ENCODE measurements around the gene GCNT4. TPM values are rescaled to one million over a fixed set of nuclear protein-coding genes. Genes with fewer than 3 reads are reported as not detected.
"Not testable (repeated sequence)": the region's sequence is repeated elsewhere in the genome, so short reads cannot be mapped to it uniquely, and the experiment has no call there.

GCNT4 gene, protein sequence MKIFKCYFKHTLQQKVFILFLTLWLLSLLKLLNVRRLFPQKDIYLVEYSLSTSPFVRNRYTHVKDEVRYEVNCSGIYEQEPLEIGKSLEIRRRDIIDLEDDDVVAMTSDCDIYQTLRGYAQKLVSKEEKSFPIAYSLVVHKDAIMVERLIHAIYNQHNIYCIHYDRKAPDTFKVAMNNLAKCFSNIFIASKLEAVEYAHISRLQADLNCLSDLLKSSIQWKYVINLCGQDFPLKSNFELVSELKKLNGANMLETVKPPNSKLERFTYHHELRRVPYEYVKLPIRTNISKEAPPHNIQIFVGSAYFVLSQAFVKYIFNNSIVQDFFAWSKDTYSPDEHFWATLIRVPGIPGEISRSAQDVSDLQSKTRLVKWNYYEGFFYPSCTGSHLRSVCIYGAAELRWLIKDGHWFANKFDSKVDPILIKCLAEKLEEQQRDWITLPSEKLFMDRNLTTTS
- 1.9 TPM for total RNA-seq
- long read RNA-seq = 0 reads

- Histone ChIP-seq H3K4me1 (peaks cover 32% of the 10 kb centered on the region), H3K27me3 (ENCODE audit: low read depth) (no peaks in the 10 kb centered on the region), H3K4me3 (peak within 1 kb of the TSS; percentile 86), H3K9me3 (no peaks in the 10 kb centered on the region), H3K27ac (peak within 1 kb of the TSS; percentile 88), H3K36me3 (no peaks in the 10 kb centered on the region)
- DNase-seq (peak; percentile 74), ATAC-seq (peak; percentile 76 to 77)
- intact Hi-C loops (cut with DNase I) = no loop called here
- TF ChIP-seq CTCF (IDR thresholded peaks at IDR 0.05) = no peak
These were observed at the start of gene GCNT4 for GRCh38 chr5:75052192-75053053. TSS of gene GCNT4 (minus strand) at chr5:75052558. CDS start at chr5:75030037, 22,521 bp downstream.

DNA sequence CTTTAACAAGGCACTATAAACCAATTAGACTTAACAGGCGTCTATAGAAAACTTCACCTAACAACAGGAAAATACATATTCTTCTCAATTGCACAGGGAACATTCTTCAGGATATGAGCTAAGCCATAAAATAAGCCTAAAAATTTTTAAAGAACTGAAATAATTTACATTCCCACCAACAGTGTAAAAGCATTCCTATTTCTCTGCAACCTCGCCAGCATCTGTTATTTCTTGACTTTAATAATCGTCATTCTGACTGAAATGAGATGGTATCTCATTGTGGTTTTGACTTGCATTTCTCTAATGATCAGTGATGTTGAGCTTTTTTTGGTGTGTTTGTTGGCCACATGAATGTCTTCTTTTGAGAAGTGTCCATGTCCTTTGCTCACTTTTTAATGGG is 43.6 kb upstream of the GCNT4 start:
- H3K4me1 ChIP-seq; intact Hi-C loops (cut with DNase I); H3K36me3 ChIP-seq; H3K27ac ChIP-seq; ATAC-seq; H3K27me3 ChIP-seq (ENCODE audit: low read depth); DNase-seq; H3K4me3 ChIP-seq; H3K9me3 ChIP-seq: not testable (repeated sequence)

- ATAC-seq = no peak
These were observed 39.2 kb upstream of the GCNT4 start for GRCh38 chr5:75091597-75091996.

GRCh38 chr5:75089662-75090061 is 37.3 kb upstream of the GCNT4 start:
- no peak for ATAC-seq
- H3K4me1 ChIP-seq = no peaks in the 10 kb centered on the region

More at GRCh38 chr5:75091597-75091996, 39.2 kb upstream of the GCNT4 start:
- Histone ChIP-seq H3K27me3 (ENCODE audit: low read depth) (no peaks in the 10 kb centered on the region), H3K36me3 (no peaks in the 10 kb centered on the region), H3K27ac (no peak overlapping the region), H3K4me3 (no peak overlapping the region), H3K9me3 (no peaks in the 10 kb centered on the region), H3K4me1 (no peaks in the 10 kb centered on the region)
- TF ChIP-seq CTCF (IDR thresholded peaks at IDR 0.05) = no peak
- intact Hi-C loops (cut with DNase I) = no loop called here
- DNase-seq = no peak

GRCh38 chr5:75089137-75089536 is 36.8 kb upstream of the GCNT4 start:
- no peaks in the 10 kb centered on the region for H3K9me3 ChIP-seq
- H3K27me3 ChIP-seq (ENCODE audit: low read depth) = no peaks in the 10 kb centered on the region
- intact Hi-C loops (cut with DNase I) = no loop called here
- no peak for ATAC-seq
- no peak overlapping the region for H3K4me3 ChIP-seq
- DNase-seq = no peak
- H3K36me3 ChIP-seq = no peaks in the 10 kb centered on the region
- no peaks in the 10 kb centered on the region for H3K4me1 ChIP-seq
- no peak for TF ChIP-seq CTCF (IDR thresholded peaks at IDR 0.05)
- no peak overlapping the region for H3K27ac ChIP-seq

More at GRCh38 chr5:75089662-75090061, 37.3 kb upstream of the GCNT4 start:
- Histone ChIP-seq H3K27me3 (ENCODE audit: low read depth) (no peaks in the 10 kb centered on the region), H3K9me3 (no peaks in the 10 kb centered on the region), H3K36me3 (no peaks in the 10 kb centered on the region), H3K27ac (no peak overlapping the region), H3K4me3 (no peak overlapping the region)
- intact Hi-C loops (cut with DNase I) = no loop called here
- no peak for TF ChIP-seq CTCF (IDR thresholded peaks at IDR 0.05)
- DNase-seq = no peak

All from lower lobe of right lung (tissue), 2 donors.